ENCODE results near the gene CRISPLD2.

Gene CRISPLD2

DNA sequence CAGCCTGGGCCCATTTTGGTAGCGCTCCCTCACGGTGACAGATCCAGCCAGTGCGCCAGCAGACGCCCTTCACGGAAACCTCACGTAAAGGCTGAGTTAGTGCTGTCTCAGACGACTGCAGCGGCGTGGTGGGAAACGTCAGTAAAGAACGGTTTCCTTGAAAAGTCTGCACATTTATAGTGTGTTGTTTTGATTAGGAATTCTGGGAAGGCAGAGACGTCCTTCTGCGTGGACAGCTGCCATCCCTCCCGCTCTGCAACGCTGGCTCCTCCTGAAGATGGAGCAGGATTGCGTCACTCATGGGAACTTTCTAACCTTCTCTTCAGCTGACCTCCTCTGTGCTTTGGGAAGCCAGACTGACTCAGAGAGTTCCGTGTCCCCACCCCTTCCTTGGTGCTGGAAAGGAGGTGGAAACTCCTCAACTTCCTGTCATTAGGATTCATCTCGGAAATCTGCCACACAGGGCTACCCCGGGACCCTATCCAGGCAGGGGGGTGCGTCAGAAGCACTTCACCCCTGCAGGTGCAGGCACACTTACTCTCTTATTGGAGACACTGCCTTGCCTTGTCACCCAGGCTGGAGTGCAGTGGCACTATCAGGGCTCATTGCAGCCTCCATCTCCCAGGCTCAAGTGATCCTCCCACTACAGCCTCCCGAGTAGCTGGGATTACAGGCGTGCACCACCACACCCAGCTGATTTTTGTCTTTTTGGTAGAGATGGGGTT lies 24.3 kb upstream of the CRISPLD2 start:
- WGBS, 2 experiments: 90 to 92% methylated on average over 22 of the region's 22 CpGs
- Histone ChIP-seq H3K9me3 (ENCODE audit: control insufficient read depth, low read length) (no peaks in the 10 kb centered on the region), H3K36me3 (ENCODE audit: control insufficient read depth, insufficient read depth, low read length) (no peaks in the 10 kb centered on the region), H3K27ac (ENCODE audit: insufficient read depth, low read depth, low read length, poor library complexity, severe bottlenecking) (no peak overlapping the region), H3K4me3 (ENCODE audit: insufficient read depth, low read depth, low read length) (no peak overlapping the region), H3K4me1 (ENCODE audit: control insufficient read depth, insufficient read depth, low read length) (no peaks in the 10 kb centered on the region), H3K27me3 (ENCODE audit: control insufficient read depth, insufficient read depth, low read length, poor library complexity, severe bottlenecking) (no peaks in the 10 kb centered on the region)

DNA sequence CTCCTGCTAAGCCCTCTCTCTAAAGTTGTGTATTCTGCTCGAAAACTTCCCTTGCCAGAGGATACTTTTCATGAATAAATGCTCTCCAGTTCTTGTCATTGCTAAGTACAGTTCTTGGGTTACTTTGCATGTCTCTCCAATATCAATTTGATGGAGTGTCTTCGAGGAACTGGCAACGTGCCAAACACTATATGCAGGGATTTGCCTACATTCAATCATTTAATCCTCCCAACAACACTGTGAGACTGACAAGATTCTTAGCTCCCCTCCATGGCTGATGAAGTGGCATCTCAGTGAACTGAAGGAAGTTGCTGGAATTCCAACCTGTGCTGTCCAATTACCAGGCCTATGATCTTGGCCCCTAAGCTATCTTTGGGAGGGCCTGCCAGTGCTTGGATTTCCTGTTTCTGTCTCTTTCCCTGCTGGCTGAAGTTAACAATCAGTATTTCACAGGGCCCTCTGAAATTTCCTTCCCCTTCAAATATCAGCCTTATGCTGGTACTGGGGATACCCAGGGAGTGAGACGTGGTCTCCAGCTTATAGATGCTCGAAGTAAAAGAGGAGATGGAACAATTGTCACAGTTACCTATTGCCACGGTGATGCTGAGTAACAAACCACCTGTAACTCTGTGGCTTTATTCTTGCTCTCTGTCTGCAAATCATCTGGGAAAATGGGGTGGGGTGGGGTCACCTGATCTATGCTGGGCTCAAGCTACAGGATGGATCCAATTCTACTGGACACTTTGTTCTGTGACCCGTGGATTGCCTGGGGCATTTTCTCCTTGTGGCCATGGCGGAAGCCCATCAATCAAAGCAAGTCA lies 19.4 kb upstream of the CRISPLD2 start:
- Histone ChIP-seq H3K9me3 (ENCODE audit: control insufficient read depth, low read length) (no peaks in the 10 kb centered on the region), H3K27me3 (ENCODE audit: control insufficient read depth, insufficient read depth, low read length, poor library complexity, severe bottlenecking) (no peaks in the 10 kb centered on the region), H3K4me1 (ENCODE audit: control insufficient read depth, insufficient read depth, low read length) (no peaks in the 10 kb centered on the region), H3K36me3 (ENCODE audit: control insufficient read depth, insufficient read depth, low read length) (no peaks in the 10 kb centered on the region), H3K27ac (ENCODE audit: insufficient read depth, low read depth, low read length, poor library complexity, severe bottlenecking) (no peak overlapping the region), H3K4me3 (ENCODE audit: insufficient read depth, low read depth, low read length) (no peak overlapping the region)
- WGBS, 2 experiments: 90 to 94% methylated on average over 8 of the region's 8 CpGs

DNA sequence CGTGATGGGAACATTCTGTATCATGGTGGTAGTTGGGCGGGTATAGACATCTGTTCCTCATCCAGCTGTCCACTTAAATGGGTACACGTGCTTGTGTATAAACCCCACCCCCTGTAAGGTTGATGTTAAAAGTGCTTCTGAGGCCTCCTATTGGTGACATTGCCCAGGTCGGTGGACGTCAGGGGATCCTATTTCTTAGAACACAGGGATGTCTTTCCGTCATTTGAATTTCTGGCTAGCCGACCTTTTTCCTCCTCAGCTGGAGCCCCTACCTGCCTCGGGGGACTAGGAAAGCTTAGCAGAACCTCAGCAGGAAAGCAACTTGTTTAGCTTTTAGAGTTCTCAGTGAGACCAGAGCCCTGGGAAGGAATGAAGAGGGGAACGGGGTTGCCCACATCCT lies 16.6 kb upstream of the CRISPLD2 start:
- WGBS, 2 experiments: 79 to 83% methylated on average over 9 of the region's 9 CpGs
- Histone ChIP-seq H3K36me3 (ENCODE audit: control insufficient read depth, insufficient read depth, low read length) (no peaks in the 10 kb centered on the region), H3K27me3 (ENCODE audit: control insufficient read depth, insufficient read depth, low read length, poor library complexity, severe bottlenecking) (no peaks in the 10 kb centered on the region), H3K9me3 (ENCODE audit: control insufficient read depth, low read length) (no peaks in the 10 kb centered on the region), H3K4me1 (ENCODE audit: control insufficient read depth, insufficient read depth, low read length) (no peaks in the 10 kb centered on the region), H3K27ac (ENCODE audit: insufficient read depth, low read depth, low read length, poor library complexity, severe bottlenecking) (no peak overlapping the region), H3K4me3 (ENCODE audit: insufficient read depth, low read depth, low read length) (no peak overlapping the region)

DNA sequence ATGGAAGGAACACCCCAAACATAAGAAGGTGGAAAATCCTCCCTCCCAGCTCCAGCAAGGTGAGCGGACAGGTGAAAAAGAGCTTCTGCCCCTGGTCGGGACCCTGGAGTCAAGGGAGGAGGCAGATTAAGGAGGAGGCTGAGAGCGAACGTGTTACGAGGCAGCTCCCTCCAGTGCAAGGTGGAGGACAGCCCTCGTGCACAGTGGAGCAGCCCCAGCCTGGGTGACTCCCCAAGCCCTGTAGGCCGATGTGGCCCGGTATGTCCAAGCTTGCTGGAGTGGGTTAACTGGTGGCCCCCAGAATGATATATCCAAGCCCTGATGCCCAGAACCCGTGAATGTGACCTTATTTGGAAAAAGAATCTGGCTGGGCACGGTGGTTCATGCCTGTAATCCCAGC lies 15.5 kb upstream of the CRISPLD2 start:
- Histone ChIP-seq H3K4me3 (ENCODE audit: insufficient read depth, low read depth, low read length) (no peak overlapping the region), H3K4me1 (ENCODE audit: control insufficient read depth, insufficient read depth, low read length) (no peaks in the 10 kb centered on the region), H3K27me3 (ENCODE audit: control insufficient read depth, insufficient read depth, low read length, poor library complexity, severe bottlenecking) (no peaks in the 10 kb centered on the region), H3K9me3 (ENCODE audit: control insufficient read depth, low read length) (no peaks in the 10 kb centered on the region), H3K27ac (ENCODE audit: insufficient read depth, low read depth, low read length, poor library complexity, severe bottlenecking) (no peak overlapping the region), H3K36me3 (ENCODE audit: control insufficient read depth, insufficient read depth, low read length) (no peaks in the 10 kb centered on the region)
- WGBS, 2 experiments: 94% methylated on average over 10 of the region's 10 CpGs

DNA sequence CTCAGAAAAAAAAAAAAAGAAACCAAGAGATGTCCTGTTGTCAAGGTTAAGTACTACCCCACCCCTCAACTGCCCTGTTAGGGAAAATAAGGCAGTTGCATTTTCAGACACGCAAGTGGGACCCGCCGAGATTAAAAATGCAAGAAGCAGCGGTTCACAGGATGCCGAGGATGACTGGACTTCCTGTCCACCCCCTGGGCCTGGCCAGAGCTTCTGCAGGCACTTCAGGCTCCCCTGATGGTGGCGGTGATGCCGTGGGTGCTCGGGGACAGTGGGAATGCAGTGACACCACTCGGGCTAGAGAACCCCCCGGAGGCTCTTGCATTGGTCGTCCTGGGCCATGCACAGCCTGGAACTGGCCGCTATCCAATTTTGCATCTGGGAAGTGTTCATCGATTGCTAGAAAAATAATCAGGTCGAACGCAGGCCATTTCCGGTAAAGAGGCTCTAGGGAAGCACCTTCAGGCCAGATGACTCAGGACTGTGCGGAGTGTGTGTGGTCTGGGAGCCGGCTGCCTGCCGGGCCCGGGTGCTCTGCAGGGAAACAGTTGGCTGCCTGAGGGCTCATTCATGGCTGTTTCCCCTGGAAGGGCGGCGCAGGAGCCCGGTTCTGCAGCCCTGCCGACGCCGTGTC lies 13.4 kb upstream of the CRISPLD2 start:
- Histone ChIP-seq H3K27me3 (ENCODE audit: control insufficient read depth, insufficient read depth, low read length, poor library complexity, severe bottlenecking) (no peaks in the 10 kb centered on the region), H3K27ac (ENCODE audit: insufficient read depth, low read depth, low read length, poor library complexity, severe bottlenecking) (no peak overlapping the region), H3K36me3 (ENCODE audit: control insufficient read depth, insufficient read depth, low read length) (no peaks in the 10 kb centered on the region), H3K9me3 (ENCODE audit: control insufficient read depth, low read length) (no peaks in the 10 kb centered on the region), H3K4me1 (ENCODE audit: control insufficient read depth, insufficient read depth, low read length) (no peaks in the 10 kb centered on the region), H3K4me3 (ENCODE audit: insufficient read depth, low read depth, low read length) (no peak overlapping the region)
- 85 to 87% methylated on average over 26 of the region's 26 CpGs for WGBS, 2 experiments

DNA sequence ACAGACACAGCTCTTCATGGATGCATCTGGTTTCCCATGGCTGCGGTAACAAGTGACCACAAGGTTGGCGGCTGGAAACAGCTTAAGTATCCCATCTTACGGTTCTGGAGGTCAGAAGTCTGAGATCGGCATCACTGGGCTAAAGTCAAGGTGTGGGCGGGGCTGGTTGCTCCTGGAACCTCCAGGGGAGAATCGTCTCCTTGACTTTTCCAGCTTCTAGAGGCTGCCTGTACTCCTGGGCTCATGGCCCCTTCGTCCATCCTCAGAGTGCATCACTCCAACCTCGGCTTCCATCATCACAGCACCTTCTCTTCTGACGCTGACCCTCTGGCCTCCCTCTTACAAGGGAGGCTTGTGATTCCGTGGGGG lies 12.9 kb upstream of the CRISPLD2 start:
- Histone ChIP-seq H3K4me3 (ENCODE audit: insufficient read depth, low read depth, low read length) (no peak overlapping the region), H3K36me3 (ENCODE audit: control insufficient read depth, insufficient read depth, low read length) (no peaks in the 10 kb centered on the region), H3K27me3 (ENCODE audit: control insufficient read depth, insufficient read depth, low read length, poor library complexity, severe bottlenecking) (no peaks in the 10 kb centered on the region), H3K4me1 (ENCODE audit: control insufficient read depth, insufficient read depth, low read length) (no peaks in the 10 kb centered on the region), H3K27ac (ENCODE audit: insufficient read depth, low read depth, low read length, poor library complexity, severe bottlenecking) (no peak overlapping the region), H3K9me3 (ENCODE audit: control insufficient read depth, low read length) (no peaks in the 10 kb centered on the region)
- WGBS, 2 experiments: 92% methylated on average over 10 of the region's 10 CpGs

DNA sequence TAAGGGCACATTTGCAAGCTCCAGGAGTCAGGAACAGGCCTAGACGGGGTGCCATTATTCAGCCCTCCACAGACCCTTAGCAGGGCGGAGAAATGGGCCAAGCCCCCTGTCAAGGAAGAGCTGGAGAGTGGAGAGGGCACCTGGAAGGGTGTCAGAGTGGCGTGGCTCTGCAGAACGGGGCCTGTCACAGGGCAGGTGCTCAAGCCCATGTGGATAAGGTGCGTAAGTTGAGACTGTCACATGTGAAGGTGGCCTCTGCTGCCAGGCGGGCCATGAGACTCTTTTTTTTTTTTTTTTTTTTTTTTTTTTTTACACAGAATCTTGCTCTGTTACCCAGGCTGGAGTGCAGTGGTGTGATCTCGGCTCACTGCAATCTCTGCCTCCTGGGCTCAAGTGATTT lies 12.0 kb upstream of the CRISPLD2 start:
- Histone ChIP-seq H3K27ac (ENCODE audit: insufficient read depth, low read depth, low read length, poor library complexity, severe bottlenecking) (no peak overlapping the region), H3K4me3 (ENCODE audit: insufficient read depth, low read depth, low read length) (no peak overlapping the region), H3K36me3 (ENCODE audit: control insufficient read depth, insufficient read depth, low read length) (no peaks in the 10 kb centered on the region), H3K27me3 (ENCODE audit: control insufficient read depth, insufficient read depth, low read length, poor library complexity, severe bottlenecking) (no peaks in the 10 kb centered on the region), H3K9me3 (ENCODE audit: control insufficient read depth, low read length) (no peaks in the 10 kb centered on the region), H3K4me1 (ENCODE audit: control insufficient read depth, insufficient read depth, low read length) (no peaks in the 10 kb centered on the region)
- 91 to 92% methylated on average over 7 of the region's 7 CpGs for WGBS, 2 experiments

DNA sequence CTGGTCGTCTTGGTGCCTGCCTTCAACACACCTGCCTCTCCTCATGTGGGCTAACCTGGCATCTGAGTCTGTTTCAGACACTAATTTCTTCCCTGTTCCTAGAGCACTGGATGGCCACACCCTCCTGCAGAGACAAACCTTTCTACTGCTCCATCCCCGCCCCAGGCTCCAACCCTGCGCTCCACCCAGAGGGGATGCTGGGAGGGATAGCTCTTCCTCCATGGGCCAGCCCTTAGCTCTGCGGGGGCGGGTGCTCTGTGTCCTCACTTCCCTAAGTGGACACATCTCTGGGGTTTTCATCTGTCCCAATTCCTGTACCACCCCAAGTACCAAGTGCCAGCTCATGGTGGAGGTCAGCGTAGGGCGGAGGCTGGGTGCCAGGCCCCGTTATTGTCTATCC lies 11.0 kb upstream of the CRISPLD2 start:
- no peaks in the 10 kb centered on the region for H3K4me1 ChIP-seq (ENCODE audit: control insufficient read depth, insufficient read depth, low read length)
- no peaks in the 10 kb centered on the region for H3K27me3 ChIP-seq (ENCODE audit: control insufficient read depth, insufficient read depth, low read length, poor library complexity, severe bottlenecking)
- H3K4me3 ChIP-seq (ENCODE audit: insufficient read depth, low read depth, low read length): no peak overlapping the region
- no peaks in the 10 kb centered on the region for H3K36me3 ChIP-seq (ENCODE audit: control insufficient read depth, insufficient read depth, low read length)
- no peak overlapping the region for H3K27ac ChIP-seq (ENCODE audit: insufficient read depth, low read depth, low read length, poor library complexity, severe bottlenecking)
- no peaks in the 10 kb centered on the region for H3K9me3 ChIP-seq (ENCODE audit: control insufficient read depth, low read length)
- WGBS, 2 experiments: 82 to 92% methylated on average over 8 of the region's 8 CpGs

DNA sequence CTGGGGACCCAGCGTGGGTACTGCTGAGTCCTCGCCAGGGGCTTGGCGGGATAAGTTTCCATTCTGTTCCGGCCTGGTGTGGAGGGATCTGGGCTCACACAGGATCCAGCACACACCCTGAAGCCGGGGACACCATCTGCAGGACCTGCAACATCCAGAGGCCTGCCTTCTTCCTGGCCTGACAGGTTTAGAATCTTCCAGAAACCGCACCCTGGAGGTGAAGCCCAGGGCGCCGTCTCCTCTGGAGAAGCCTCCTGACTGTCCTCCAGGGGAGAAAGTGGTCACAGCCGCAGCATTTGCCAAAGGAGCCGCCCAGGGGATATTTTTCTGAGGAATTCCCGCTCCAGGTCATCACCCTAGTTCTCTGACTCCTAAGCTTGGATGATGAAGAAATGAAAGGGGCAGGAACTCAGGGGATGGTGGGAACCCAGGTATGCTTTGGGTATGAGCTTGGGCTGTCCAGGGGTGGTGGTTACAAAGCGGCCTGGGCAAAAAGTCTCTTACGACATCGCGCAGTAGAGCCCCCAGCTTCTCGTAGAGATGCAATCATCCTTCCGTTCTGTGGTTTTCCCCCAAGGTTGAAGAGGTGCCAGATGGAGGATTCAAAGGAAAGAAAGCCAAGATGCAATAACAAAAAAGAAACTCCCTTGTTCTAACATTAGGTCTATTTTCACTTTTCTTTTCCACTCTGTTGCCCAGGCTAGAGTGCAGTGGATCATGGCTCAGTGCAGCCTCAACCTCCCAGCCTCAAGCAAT lies 9.1 kb upstream of the CRISPLD2 start:
- Histone ChIP-seq H3K4me3 (ENCODE audit: insufficient read depth, low read depth, low read length) (no peak overlapping the region), H3K27me3 (ENCODE audit: control insufficient read depth, insufficient read depth, low read length, poor library complexity, severe bottlenecking) (no peaks in the 10 kb centered on the region), H3K36me3 (ENCODE audit: control insufficient read depth, insufficient read depth, low read length) (no peaks in the 10 kb centered on the region), H3K4me1 (ENCODE audit: control insufficient read depth, insufficient read depth, low read length) (no peaks in the 10 kb centered on the region), H3K9me3 (ENCODE audit: control insufficient read depth, low read length) (no peaks in the 10 kb centered on the region), H3K27ac (ENCODE audit: insufficient read depth, low read depth, low read length, poor library complexity, severe bottlenecking) (no peak overlapping the region)
- 93 to 95% methylated on average over 17 of the region's 17 CpGs for WGBS, 2 experiments

DNA sequence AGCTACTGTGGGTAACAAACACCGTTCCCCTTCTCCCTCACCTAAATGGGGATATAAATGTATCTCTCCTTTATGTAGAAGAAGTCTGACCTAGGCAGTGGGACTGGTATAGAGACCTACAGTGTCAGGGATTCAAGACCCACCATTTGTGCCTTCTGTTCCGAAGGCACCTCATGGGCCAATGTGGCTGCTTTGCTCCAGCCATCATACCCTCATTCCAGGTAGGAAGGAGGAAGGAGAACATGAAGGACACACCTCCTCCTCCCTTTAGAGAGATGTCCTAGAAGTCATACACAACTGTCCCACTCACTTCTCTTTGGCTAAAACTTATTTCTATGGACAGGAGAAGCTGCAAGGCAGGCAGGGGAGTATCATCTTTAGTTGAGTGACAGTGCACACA lies 8.3 kb upstream of the CRISPLD2 start:
- WGBS, 2 experiments: 93 to 97% methylated on average over 2 of the region's 2 CpGs
- no peak overlapping the region for H3K27ac ChIP-seq (ENCODE audit: insufficient read depth, low read depth, low read length, poor library complexity, severe bottlenecking)
- H3K4me3 ChIP-seq (ENCODE audit: insufficient read depth, low read depth, low read length): no peak overlapping the region
- H3K4me1 ChIP-seq (ENCODE audit: control insufficient read depth, insufficient read depth, low read length): no peaks in the 10 kb centered on the region
- no peaks in the 10 kb centered on the region for H3K27me3 ChIP-seq (ENCODE audit: control insufficient read depth, insufficient read depth, low read length, poor library complexity, severe bottlenecking)
- no peaks in the 10 kb centered on the region for H3K36me3 ChIP-seq (ENCODE audit: control insufficient read depth, insufficient read depth, low read length)
- H3K9me3 ChIP-seq (ENCODE audit: control insufficient read depth, low read length): no peaks in the 10 kb centered on the region
